GM19324 (cell line): ENCODE data around the gene MKI67.
A peak's percentile ranks its signal among the peaks of the same experiment; 100 is the strongest.

Experiments
- ATAC-seq: cut with Tn5 transposase; IDR thresholded peaks from one replicate; pipeline ENCODE4 v1.9.1; 2021; ENCODE audit warnings: mild to moderate bottlenecking, moderate library complexity; ENCODE audit not compliant: unreplicated experiment, low FRiP score

Gene MKI67

DNA sequence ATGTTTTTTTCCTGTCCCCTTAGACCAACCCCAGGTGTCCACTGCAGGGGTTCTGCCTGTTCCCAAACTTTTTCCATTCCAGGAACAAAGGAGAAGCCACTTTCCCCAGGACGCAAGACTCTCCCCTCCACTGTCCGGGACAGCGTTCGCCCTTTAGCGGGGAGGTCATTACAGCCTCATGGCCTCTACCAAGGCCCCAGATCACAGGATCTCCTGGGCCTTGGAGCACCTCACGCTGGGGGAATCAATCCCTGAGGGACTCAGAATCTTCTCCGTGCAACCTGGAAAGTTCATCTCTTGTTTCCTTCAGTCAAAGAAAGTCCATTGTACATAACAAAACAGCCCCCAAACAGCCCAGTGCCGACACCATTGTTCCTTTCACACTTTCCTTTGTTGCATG, 41.2 kb downstream of the MKI67 start:
- ATAC-seq = no peak

DNA sequence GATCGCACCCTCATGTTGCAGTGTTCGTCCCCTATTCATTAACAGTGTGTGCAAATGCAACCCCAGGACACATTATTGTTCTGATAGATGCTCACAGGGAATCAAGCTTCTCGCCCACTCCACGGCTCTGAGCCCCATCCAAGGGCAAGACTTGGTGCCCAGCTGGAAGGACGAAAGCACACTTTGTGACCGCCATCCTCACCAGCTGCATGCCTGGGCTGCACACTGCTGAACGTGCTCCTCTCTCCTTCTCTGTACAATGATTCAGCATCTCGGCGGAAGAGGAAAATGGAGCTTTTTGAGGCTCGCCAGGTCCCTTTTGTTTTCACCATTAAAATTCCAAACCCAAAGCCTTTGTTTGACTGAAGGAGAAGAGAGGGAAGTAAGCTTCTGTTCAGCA, 41.9 kb downstream of the MKI67 start:
- ATAC-seq = no peak

DNA sequence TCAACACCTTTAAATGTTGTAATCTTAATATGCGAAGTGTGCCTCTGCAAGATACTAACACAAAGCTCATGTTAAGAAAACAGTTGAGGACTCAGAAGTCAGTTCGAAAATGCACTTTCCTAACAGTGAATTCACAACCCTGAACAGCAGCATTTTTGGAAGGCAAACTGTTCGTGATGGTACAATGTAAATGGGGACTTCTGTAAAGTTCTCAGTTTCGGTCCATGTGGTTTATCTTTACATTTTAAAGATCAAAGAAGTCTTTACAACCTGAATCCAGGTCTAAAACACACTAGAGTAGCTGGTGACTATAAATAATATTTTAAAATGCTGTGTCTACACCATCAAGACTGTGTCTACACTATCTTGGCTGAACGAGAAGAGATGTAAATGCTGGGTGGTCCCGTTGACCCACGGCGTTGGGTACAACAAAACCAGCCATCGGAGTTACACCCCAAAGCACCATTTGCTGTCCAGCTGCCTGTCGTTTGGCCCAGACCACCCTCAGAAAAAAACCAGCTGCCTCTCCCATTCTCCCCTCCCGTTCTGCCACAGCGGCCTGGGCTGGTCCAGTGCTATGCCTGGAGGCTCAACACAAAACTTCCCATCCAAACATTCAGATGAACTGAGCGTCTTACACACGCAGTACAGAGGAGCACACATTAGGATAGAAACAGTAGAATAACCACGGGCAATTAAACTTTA, 42.9 kb downstream of the MKI67 start:
- no peak for ATAC-seq

DNA sequence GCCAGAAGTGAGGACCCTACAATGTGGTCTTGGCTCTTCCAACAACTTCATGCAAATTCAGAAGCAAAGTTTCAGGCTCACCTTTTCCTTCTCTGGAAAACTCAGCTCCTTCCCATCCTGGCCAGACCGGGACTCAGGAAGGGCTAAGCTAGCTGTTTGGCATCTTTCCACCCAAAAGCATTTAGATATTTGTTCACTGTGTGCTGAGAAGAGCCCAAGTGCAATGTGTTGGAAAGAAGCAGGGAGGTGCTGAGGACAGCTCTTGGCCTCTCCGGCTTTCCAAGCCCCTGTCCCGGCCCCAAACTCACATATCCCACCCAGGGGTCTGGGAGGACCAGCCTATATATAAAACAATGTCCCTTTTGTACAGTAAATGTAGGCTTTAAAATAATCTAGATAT, 44.5 kb downstream of the MKI67 start:
- ATAC-seq = no peak

DNA sequence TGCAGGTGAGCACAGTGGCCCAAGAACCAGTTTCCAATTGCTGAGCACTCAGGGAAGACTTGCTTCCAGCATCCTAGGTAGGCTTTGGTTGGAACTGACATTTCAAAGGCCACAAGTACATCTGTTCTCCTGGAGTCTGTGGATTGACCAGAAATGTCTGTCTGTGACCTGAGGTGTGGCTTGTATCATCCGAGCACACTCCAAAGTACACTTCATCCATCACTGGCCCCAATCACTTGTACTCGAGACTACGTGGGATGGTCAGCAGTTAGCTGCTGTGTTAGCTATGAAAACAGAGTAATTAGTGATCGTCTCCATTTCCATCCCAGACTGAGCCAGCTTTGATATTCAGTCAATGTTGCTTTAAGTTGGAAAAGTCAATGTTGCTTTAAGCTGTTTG, 45.0 kb downstream of the MKI67 start:
- no peak for ATAC-seq

DNA sequence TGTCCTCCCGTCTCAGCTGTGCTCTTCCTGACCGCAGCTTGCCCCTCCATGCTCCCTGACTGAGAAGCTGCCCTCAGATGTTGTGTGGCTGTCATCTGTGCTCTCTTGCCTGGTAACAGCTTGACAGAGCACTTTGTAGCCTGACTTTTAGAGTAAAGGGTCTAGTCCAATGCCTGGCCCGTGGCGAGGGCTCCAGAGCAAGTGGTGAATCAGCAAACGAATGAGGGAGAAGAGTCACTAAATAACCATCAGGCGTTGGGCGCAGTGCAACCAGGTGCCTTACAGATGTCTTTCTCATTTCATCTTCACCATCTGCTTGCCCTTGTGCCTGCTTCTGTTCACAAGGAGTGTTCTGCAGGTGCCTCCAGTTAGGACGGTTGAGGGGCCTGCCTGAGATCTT, 45.6 kb downstream of the MKI67 start:
- ATAC-seq = no peak

DNA sequence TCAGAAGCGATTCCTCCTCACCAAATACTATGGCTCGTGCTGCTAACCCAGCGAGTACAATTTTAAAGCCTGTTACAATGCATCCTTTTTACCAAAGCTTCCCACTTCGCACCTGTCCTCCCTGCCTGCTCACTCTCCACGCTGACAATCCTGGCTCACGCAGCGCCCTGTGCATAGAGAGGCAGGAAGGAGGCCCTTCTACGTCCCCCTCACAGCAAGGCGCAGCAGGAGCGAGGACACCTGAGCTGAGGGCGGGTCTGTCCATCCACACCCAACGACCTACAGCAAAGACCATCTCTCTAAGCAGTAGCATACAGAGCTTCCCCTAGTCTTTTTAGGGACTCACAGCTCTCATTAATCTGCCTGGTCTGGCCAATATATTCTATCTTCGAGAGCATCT, 46.0 kb downstream of the MKI67 start:
- ATAC-seq = no peak

DNA sequence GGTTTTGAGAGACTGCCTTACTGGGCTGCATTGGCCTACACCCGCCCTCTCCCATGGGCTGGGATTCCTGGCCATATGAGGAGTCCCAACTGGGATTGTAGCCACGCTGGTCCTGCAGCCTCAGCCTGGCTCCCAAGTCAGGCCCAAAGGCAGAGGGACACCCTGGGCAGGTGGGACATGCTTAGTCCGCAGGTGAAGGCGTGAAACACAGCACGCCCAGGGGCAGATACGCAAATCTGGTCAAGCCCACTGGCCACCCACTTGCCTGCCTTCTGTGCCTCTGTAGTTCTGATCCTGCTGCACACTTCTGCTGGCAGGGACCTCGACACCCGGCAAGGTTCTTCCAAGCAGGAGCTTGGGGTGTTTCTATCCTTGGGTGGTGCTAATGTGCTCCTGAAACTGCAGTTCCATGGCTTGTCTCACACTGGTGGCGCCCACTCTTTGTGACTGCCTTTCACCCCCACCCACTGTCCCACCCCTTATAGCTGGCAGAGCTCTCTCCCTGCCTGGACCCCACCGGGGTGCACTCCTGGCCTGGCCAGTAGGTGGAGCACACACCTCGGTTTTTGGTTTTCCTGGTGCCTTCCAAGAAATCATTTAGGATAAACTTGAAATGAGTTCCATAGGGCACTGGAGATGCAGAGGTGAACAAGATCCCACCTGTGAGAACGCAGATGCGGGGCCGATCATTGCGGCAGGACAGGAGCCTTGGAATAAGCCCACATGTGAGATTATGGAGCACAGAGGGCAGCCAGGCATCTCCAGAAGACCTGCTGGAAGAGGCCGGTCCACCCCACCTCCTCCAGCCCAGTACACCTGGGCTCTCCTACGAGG, 47.9 kb downstream of the MKI67 start:
- ATAC-seq = no peak

DNA sequence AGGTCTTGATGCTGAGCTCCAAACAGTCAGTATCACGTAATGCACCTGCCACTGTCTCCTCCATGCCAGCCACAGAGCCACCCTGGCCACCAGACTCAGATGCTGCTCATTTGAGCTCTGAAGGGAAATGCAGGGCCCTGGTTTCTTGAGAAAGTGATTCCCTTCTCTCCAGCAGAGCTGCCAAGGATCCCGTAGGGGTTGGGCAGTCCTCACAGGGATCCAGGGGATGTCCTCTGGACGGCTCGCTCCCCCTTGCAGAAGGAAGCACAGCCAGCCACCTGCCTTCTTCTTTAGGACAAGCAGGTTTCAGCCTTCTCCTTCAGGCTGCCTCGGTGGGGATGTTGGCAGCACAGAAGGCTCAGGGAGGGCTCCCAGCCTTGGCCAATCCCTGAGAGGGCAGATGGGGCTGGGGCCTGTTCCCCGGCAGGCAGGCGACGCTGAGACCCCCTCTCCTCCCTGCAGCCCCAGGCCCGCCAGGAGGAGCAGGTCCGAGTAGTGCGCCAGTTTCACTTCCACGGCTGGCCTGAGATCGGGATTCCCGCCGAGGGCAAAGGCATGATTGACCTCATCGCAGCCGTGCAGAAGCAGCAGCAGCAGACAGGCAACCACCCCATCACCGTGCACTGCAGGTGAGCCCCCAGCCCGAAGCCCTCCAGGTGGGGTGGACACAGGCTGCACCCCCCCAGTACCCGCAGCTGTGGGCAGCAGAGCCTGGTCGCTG, 48.9 kb downstream of the MKI67 start:
- ATAC-seq = no peak

DNA sequence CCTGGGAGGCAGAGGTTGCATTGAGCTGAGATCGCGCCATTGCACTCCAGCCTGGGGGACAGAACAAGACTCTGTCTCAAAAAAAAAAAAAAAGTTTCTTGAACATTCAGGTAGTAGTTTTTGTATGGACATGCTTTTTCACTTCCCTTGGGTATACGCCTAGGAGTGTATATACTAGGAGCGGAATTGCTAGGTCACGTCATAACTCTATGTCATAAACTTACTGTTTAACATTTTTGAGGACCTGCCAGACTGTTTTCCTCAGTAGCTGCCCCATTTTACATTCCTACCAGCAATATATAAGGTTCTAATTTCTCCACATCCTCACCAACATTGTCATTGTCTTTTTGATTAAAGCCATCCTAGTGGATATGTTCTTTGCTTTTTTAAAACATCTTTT, 51.6 kb downstream of the MKI67 start:
- ATAC-seq = no peak

DNA sequence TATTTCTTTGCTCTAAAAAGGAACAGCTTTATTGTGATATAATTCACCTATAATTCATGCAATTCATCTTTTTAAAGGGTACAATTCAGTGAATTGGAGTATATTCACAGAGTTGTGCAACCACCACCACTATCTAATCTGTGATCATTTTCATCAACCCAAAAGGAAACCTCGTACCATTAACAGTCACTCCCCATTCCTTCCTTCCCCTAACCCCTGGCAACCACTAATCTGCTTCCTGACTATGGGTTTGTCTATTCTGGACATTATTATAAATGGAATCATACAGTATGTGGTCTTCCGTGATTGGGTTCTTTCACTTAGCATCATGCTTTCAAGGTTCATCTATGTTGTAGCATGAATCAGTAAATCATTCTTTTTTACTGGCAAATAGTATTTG, 52.3 kb downstream of the MKI67 start:
- ATAC-seq = no peak

DNA sequence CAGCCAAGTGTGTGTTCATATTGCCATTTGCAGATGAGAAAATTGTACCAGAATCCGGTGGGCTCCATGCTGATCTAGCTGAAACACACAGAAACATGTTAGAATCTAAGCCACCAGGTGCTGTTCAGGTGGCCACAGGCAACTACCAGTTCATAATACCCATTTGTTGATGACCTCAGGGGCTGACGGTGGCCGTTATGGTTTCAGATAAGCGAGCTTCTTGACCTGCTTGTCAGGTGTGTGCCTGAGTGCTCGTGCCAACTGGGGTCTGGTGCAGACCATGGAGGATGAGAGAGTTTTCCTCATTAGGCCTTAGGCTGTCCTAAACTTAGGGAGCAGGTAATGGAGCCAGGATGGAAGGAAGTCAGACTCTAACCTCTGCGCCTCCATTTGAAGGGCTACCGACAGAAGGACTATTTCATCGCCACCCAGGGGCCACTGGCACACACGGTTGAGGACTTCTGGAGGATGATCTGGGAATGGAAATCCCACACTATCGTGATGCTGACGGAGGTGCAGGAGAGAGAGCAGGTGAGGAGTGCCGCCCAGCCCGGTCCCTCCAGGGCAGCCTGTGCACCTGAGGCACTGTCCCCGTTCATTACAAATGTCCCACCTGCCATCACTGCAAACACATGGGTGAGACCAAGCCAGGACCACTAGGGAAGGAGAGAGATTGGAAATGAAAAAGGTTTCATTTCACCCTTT, 53.1 kb downstream of the MKI67 start:
- ATAC-seq = no peak

DNA sequence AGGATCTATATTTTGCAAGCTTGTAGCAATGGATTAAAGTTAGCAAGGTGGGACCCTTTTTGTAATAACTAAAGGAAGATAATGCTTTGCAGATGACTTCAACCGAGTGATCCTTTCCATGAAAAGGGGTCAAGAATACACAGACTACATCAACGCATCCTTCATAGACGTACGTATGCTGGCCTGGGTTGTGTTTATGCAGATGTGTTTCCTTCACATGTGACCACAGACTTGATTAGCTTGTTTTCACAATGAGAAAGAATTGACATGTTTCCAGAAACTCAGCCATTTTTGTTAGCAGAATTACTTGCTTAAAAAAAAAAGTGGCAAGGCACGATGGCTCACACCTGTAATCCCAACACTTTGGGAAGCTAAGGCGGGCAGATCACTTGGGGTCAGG, 54.2 kb downstream of the MKI67 start:
- no peak for ATAC-seq

DNA sequence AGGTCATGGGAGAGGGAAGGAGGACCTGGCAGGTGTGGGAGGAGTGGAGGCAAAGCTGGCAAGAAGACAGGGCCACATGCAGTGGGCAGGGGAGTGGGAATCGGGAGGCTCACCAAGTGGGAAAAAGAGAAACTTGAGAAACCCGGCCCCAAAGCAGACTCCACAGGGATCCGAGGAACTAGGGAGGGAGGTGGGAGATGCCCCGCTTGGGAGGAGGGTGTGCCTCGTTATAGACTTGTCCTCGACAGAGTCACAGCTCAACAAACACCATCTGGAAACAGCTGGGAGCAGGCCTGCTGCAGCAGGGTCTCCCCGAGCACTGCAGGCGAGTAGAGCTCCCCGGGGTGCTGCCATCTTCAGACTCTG, 54.8 kb downstream of the MKI67 start:
- ATAC-seq = no peak

DNA sequence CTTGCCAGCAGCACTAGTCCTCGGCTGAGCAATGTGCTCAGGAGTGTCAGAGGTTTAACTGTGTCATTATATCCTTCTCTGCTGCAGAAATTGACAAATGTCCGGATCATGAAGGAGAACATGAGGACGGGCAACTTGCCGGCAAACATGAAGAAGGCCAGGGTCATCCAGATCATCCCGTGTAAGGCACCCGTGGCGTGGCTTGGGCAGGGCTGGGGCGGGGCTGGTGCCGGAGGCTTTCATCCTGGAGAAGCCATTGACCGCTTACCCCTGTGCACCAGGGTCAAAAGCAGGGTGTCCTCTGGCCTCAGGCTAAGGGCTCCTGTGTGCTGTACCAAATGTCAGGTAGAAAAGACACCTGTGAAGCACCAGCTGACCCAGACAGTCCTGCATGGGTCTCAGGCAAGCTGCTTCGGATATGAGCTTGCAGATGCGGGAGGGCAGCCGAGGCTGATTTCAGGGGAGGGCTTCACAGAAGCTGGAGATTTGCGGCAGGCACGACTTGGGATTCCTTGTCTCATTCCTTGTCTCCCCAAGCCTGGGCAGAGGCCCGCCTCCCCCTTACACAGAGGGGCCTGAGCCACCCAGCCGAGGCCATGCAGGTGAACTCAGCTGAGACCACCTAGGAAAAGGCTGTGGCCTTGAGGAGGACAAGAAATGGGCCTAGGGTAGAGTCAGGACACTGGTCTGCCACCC, 55.4 kb downstream of the MKI67 start:
- no peak for ATAC-seq

DNA sequence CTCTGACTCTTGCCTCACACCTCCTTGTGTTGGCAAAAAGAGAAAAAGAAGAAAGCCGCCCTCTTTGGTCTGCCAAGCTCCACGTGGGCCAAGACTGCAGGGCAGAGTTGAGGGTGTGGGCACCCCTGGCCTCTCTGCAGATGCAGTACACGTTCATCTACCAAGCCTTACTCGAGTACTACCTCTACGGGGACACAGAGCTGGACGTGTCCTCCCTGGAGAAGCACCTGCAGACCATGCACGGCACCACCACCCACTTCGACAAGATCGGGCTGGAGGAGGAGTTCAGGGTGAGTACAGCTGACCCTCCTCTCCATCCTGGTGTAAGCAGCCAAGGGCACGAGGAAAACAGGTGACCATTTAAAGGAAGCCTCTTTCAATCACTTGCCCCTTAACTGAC, 56.1 kb downstream of the MKI67 start:
- ATAC-seq = no peak

DNA sequence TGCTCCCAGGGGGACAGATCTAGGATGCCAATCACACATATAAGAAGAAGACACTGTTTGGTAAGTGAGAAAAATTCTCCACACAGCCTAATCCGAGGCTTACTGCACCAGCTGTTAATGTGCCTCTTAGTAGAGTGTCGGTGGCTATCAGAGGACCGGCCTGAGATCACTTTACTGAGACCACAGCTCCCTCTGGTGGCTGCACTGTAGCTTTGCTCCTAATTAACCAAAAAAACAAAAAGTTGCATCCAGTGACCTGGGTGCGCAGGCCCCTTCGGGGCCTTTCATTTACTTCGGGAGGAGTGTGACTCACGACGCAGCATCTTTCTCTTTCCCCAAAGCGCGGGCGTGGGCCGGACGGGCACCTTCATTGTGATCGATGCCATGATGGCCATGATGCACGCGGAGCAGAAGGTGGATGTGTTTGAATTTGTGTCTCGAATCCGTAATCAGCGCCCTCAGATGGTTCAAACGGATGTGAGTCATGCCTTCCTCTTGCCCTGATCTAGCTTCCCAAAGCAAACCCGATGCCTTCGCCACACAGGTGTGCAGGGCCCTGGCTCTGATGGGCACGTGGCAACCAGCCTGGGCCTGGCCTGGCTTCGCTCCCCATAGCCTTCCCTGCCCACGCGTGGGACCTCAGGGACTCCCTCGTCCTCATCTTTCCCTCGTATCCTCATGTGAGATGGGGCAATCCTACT, 56.7 kb downstream of the MKI67 start:
- peak; percentile 46 for ATAC-seq

DNA sequence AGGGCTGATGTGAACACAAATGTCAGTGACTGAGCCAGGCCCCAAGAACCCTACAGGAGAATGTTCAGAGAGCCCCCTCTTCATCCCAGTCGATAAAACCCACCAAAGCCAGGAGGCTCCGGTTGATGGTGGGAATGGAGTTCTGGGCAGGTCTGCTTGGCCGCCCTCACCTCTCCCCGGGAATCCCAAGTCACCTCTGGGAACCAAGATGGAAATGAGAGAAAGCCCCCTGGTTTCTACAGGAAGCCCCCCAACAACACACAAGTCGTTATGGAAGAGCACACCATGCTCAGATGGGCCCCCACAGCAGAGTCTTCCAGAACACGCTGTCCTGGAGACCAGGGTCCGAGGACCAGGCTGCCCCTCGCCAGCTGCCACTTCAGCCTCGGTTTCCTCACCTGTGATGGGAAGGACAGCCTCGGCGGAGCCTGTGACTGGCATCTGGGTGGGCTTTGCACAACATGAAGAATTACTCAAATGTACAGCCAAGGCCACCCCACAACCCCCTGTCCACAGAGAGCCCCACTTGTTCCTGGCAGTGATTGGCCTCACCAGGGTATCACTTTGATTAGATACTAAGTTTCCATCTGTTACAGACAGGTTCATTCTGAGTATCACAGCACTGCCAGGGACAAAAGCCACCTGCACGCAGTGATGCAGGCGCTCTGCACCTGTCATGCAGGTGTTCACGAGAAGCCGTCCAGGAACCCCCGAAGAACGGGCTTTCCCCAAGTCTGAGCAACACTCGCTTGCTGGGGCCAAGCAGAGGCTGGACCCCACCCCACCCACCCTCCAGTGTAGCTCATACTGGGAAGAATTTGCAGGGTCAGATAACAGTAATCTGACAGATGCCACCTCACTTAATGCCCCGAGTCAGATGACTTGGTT, 57.6 kb downstream of the MKI67 start:
- ATAC-seq = no peak
